RWPE1 (cell line): ENCODE data around the gene SEBOX.
A peak's percentile ranks its signal among the peaks of the same experiment; 100 is the strongest.

Experiments
- CTCF ChIA-PET: fragments of 350-600 bp; sonication (Branson Sonifier 250); formaldehyde crosslinking; extraction: SDS; loops from one replicate; lab custom pipeline; 2021; lab: Yijun Ruan, JAX
- POLR2A ChIA-PET: fragments of 400-600 bp; formaldehyde crosslinking; extraction: SDS; loops from one replicate; lab custom pipeline; 2020; ENCODE audit warnings: antibody characterized with exemption; ENCODE audit not compliant: low non-redundant PET; lab: Yijun Ruan, JAX
- DNase-seq: peaks from one replicate; pipeline ENCODE4 v3.0.0; 2012; ENCODE audit warnings: low spot score
- H3K27ac ChIP-seq: fragments of 450-650 bp; 2 replicates; pipeline ENCODE4 v1.5.1; 2017
- CTCF ChIP-seq: fragments of 450-650 bp; conservative IDR thresholded peaks from 2 replicates; pipeline ENCODE4 v1.5.1; 2017; ENCODE audit warnings: low read depth, mild to moderate bottlenecking

Gene SEBOX

GRCh38 chr17:28370744-28371103 lies 5.7 kb upstream of the SEBOX start:
- ChIA-PET POLR2A (no interaction called here), CTCF (interaction anchor here (0.7 to 0.8 kb wide), 3 partner anchors 10 to 49 kb away, joined by 3 read pairs; no protein-coding TSS in a partner anchor)
- no peak for DNase-seq
- TF ChIP-seq CTCF, result no peak
- H3K27ac ChIP-seq, result peak overlapping the region; percentile 75; the same call in 1 of the 2 replicates

- TF ChIP-seq CTCF, result no peak
- no peak for DNase-seq
- peak within 1 kb of the TSS; percentile 75 for H3K27ac ChIP-seq
- CTCF ChIA-PET, result interaction anchor here (0.8 kb wide), 1 partner anchor 10 kb away, joined by 3 read pairs; no protein-coding TSS in a partner anchor
- POLR2A ChIA-PET, result no interaction called here
Measured at GRCh38 chr17:28370035-28370743, 5.2 kb upstream of the SEBOX start, which contains the start of gene VTN. VTN (minus strand) TSS chr17:28370307; CDS start chr17:28370203, 104 bp downstream.

- no peak for DNase-seq
- CTCF ChIA-PET, result no interaction called here
- TF ChIP-seq CTCF, result no peak
- peak overlapping the region; percentile 61 for H3K27ac ChIP-seq
- POLR2A ChIA-PET, result no interaction called here
Measured at GRCh38 chr17:28369684-28370034, 4.7 kb upstream of the SEBOX start.

GRCh38 chr17:28368915-28369683 lies 4.1 kb upstream of the SEBOX start:
- TF ChIP-seq CTCF, result no peak
- H3K27ac ChIP-seq, result no peak overlapping the region
- no peak for DNase-seq
- POLR2A ChIA-PET, result interaction anchor here (1.4 kb wide), 1 partner anchor 12 kb away, joined by 4 read pairs; the partner anchor contains the start of gene POLDIP2
- CTCF ChIA-PET, result interaction anchor here (0.5 kb wide), 2 partner anchors 31 to 248 kb away, joined by 3 to 5 read pairs; no protein-coding TSS in a partner anchor

GRCh38 chr17:28368306-28368831 lies 3.4 kb upstream of the SEBOX start:
- no peak for DNase-seq
- CTCF ChIA-PET, result interaction anchor here (0.5 kb wide), 2 partner anchors 30 to 247 kb away, joined by 3 to 5 read pairs; no protein-coding TSS in a partner anchor
- no peak overlapping the region for H3K27ac ChIP-seq
- TF ChIP-seq CTCF, result no peak
- POLR2A ChIA-PET, result interaction anchor here (1.4 kb wide), 1 partner anchor 11 kb away, joined by 4 read pairs; the partner anchor contains the start of gene POLDIP2

- H3K27ac ChIP-seq, result no peak overlapping the region
- no peak for DNase-seq
- TF ChIP-seq CTCF, result no peak
- POLR2A ChIA-PET, result interaction anchor here (1.4 kb wide), 1 partner anchor 10 kb away, joined by 4 read pairs; the partner anchor contains the start of gene POLDIP2
- CTCF ChIA-PET, result interaction anchor here (1.1 kb wide), 1 partner anchor 122 kb away, joined by 3 read pairs; no protein-coding TSS in a partner anchor
Measured at GRCh38 chr17:28367641-28368305, 2.8 kb upstream of the SEBOX start.
